K562 (cell line): ENCODE results near the gene SAT1. TPM values are rescaled to one million over a fixed set of nuclear protein-coding genes. Genes with fewer than 3 reads are reported as not detected.

Source experiments
- ATAC-seq: fragments of 200-7000 bp; cut with Tn5 transposase; 3 replicates; pipeline ENCODE4 v1.9.1; 2020; ENCODE audit warnings: moderate library complexity
- BruUV-seq: library from RNA; stranded (reverse); fragments of 400-500 nt; replicated peaks from 2 replicates; lab custom pipeline; 2021; lab: Mats Ljungman, UMichigan
- CTCF ChIA-PET: fragments of 300-600 bp; formaldehyde crosslinking; extraction: SDS; loops from one replicate; lab custom pipeline; 2021; ENCODE audit warnings: low intra/inter-chr PET ratio; lab: Yijun Ruan, JAX
- POLR2A ChIA-PET: fragments of 300-600, 350-650 bp; sonication (Branson Sonifier 250); formaldehyde crosslinking; extraction: SDS; loops from one replicate; lab custom pipeline; 2021; ENCODE audit warnings: antibody characterized with exemption, inconsistent platforms; lab: Yijun Ruan, JAX
- DNase-seq, 4 experiments: peaks; one replicate each; pipeline versions ENCODE4 v3.0.0 to v3.0.0-alpha.2; 2011 to 2018; ENCODE audit warnings: low spot score in 3 of 4, mixed read lengths in 3 of 4; ENCODE audit errors: extremely low read depth in 1 of 4
- FAIRE-seq: peaks from 2 replicates; lab custom pipeline; 2011; peaks lifted over from hg19 to GRCh38; lab: Jason Lieb, UNC
- H2AFZ ChIP-seq: 2 replicates; pipeline ENCODE4 v1.6.0; 2011; ENCODE audit warnings: low read depth, low read length, control low read depth, inconsistent platforms
- H3K27ac ChIP-seq: fragments of 200-600 bp; 3 replicates; pipeline ENCODE4 v1.8.0; 2011; ENCODE audit warnings: low read depth, mild to moderate bottlenecking, control low read depth, inconsistent platforms, low read length, moderate library complexity, mixed read lengths; ENCODE audit errors: extremely low read depth
- H3K27me3 ChIP-seq, 2 experiments: fragments of 300-600 bp in 1 of 2; 2 replicates in 1 of 2; 3 replicates in 1 of 2; pipeline versions ENCODE4 v1.6.0 to v1.8.0; 2011; ENCODE audit warnings: inconsistent platforms in 2 of 2, low read length in 2 of 2, mild to moderate bottlenecking in 1 of 2, mixed read lengths in 1 of 2, moderate library complexity in 1 of 2; ENCODE audit not compliant: control insufficient read depth in 2 of 2, insufficient read depth in 2 of 2
- H3K36me3 ChIP-seq: fragments of 300-600 bp; 3 replicates; pipeline ENCODE4 v1.8.0; 2011; ENCODE audit warnings: mild to moderate bottlenecking, low read length, inconsistent platforms; ENCODE audit not compliant: control insufficient read depth, insufficient read depth
- H3K4me1 ChIP-seq, 2 experiments: fragments of 200-600 bp in 1 of 2; replicated peaks in 1 of 2; 2 replicates in 1 of 2; 3 replicates in 1 of 2; pipeline versions ENCODE4 v1.5.1 to v1.8.0; 2011; ENCODE audit warnings: inconsistent platforms in 2 of 2, low read length in 2 of 2, mild to moderate bottlenecking in 1 of 2, mixed read lengths in 1 of 2, moderate library complexity in 1 of 2; ENCODE audit not compliant: control insufficient read depth in 2 of 2, insufficient read depth in 2 of 2
- H3K4me2 ChIP-seq: 2 replicates; pipeline ENCODE4 v1.6.1; 2011; ENCODE audit warnings: low read length, control low read depth, inconsistent platforms, mixed read lengths; ENCODE audit not compliant: insufficient read depth
- H3K4me3 ChIP-seq: fragments of 200-600 bp; sonication (generic), shearing (Covaris generic); 2 replicates; pipeline ENCODE4 v1.5.1; 2016; ENCODE audit warnings: control low read depth, inconsistent platforms
- H3K79me2 ChIP-seq: fragments of 200-600 bp; 3 replicates; pipeline ENCODE4 v1.8.0; 2011; ENCODE audit warnings: low read length, inconsistent platforms; ENCODE audit not compliant: control insufficient read depth, insufficient read depth
- H3K9ac ChIP-seq, 2 experiments: 2 replicates each; pipeline versions ENCODE4 v1.6.0 to v1.6.1; 2011; ENCODE audit warnings: low read depth in 2 of 2, low read length in 2 of 2, control low read depth in 1 of 2, inconsistent platforms in 1 of 2, mild to moderate bottlenecking in 1 of 2, mixed read lengths in 1 of 2; ENCODE audit not compliant: insufficient read depth in 1 of 2
- H3K9me1 ChIP-seq: one replicate; pipeline ENCODE4 v1.6.0; 2011; ENCODE audit warnings: inconsistent platforms, mild to moderate bottlenecking, low read length, moderate library complexity; ENCODE audit not compliant: control insufficient read depth, insufficient read depth
- H3K9me3 ChIP-seq: replicated peaks from 2 replicates; pipeline ENCODE4 v1.5.1; 2011; ENCODE audit warnings: low read depth, low read length, inconsistent platforms; ENCODE audit not compliant: control insufficient read depth, insufficient read depth
- H4K20me1 ChIP-seq: replicated peaks from 2 replicates; pipeline ENCODE4 v1.6.1; 2011; ENCODE audit warnings: low read length, inconsistent platforms, mixed read lengths; ENCODE audit not compliant: control insufficient read depth, insufficient read depth
- REST ChIP-seq, 2 experiments: fragments of 450-650 bp; formaldehyde crosslinking in 1 of 2; IDR thresholded peaks; 2 replicates each; pipeline versions ENCODE4 v1.4.0 to v1.6.1; 2014 to 2020; ENCODE audit warnings: mild to moderate bottlenecking in 2 of 2, borderline replicate concordance in 1 of 2, low read depth in 1 of 2
- WGBS: fragments of 100-300 bp; shearing (Covaris generic); methylation state at CpG from one replicate; pipeline ENCODE4 v1.1.6; 2016; ENCODE audit warnings: low coverage, mixed read lengths; ENCODE audit not compliant: insufficient coverage; ENCODE audit errors: missing lambda C conversion rate; 5-methylcytosine and 5-hydroxymethylcytosine counted together
- in situ Hi-C: fragments of 300-500 bp; cut with MboI; formaldehyde crosslinking; loops from 4 replicates; pipeline ENCODE4 v1.15.0; 2018; ENCODE audit warnings: inconsistent platforms, mixed read lengths
- intact Hi-C: fragments of 100-400 bp; cut with micrococcal nuclease; formaldehyde crosslinking; loops from 2 replicates; pipeline ENCODE4 v1.14.2; 2022
- polyA plus RNA-seq, 8 experiments: library from polyadenylated mRNA; depleted of rRNA in 4 of 8; stranded (reverse) in 5 of 8; unstranded in 3 of 8; fragments of >200 nt; fragmentation: Nextera tagmentation in 2 of 8; fragmentation: Illumina TruSeq in 1 of 8; extraction: Ambion mirVana in 2 of 8; extraction: Trizol in 1 of 8; gene quantifications; 2 replicates each; pipeline versions ENCODE4 v1.2.1 to v1.2.3, GENCODE V29; 2011 to 2014; ENCODE audit warnings: inconsistent platforms in 1 of 8, missing spikeins in 1 of 8
- total RNA-seq, 7 experiments: library from RNA; depleted of rRNA in 6 of 7; stranded (reverse); fragments of >200 nt in 6 of 7; fragmentation: Illumina TruSeq in 2 of 7; extraction: Trizol in 2 of 7; gene quantifications; 2 replicates each; pipeline versions ENCODE4 v1.2.1 to v1.2.3, GENCODE V29; 2011 to 2021; ENCODE audit warnings: low replicate concordance in 1 of 7
- TF ChIP-seq, protein P1 (sequence below): conservative IDR thresholded peaks from 2 replicates; pipeline ENCODE4 v1.6.1; 2011; ENCODE audit warnings: low read depth, mild to moderate bottlenecking, low read length; ENCODE audit not compliant: control insufficient read depth

The SAT1 gene
- total and polyA plus RNA-seq, 9 of the 15 experiments (the other 6 are each of a cell fraction or from before 2014, with no cell fraction given) = 47.4 to 194 (median 74.1) TPM

- no peak overlapping the region for H3K4me2 ChIP-seq
- no peak overlapping the region for H3K27ac ChIP-seq
- H3K9me1 ChIP-seq = no peaks in the 10 kb centered on the region
- no peak for DNase-seq
- no peaks in the 10 kb centered on the region; a peak in 1 of 5 replicates for H3K4me1 ChIP-seq
- no peaks in the 10 kb centered on the region for H3K9me3 ChIP-seq
- ATAC-seq = no peak
- TF ChIP-seq REST (IDR thresholded peaks at IDR 0.05; ENCODE audit: borderline replicate concordance) = peak; percentile 52; the same call in 1 of the 2 replicates
- no peak for TF ChIP-seq REST (CRISPR knock-in tag; IDR thresholded peaks at IDR 0.05; ENCODE audit: low read depth)
- TF ChIP-seq, protein P1, sequence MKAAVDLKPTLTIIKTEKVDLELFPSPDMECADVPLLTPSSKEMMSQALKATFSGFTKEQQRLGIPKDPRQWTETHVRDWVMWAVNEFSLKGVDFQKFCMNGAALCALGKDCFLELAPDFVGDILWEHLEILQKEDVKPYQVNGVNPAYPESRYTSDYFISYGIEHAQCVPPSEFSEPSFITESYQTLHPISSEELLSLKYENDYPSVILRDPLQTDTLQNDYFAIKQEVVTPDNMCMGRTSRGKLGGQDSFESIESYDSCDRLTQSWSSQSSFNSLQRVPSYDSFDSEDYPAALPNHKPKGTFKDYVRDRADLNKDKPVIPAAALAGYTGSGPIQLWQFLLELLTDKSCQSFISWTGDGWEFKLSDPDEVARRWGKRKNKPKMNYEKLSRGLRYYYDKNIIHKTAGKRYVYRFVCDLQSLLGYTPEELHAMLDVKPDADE = no peak
- POLR2A ChIA-PET = interaction anchor here (0.5 to 0.6 kb wide), 2 partner anchors 42 to 44 kb away, joined by 3 read pairs; no protein-coding TSS in a partner anchor
- in situ Hi-C loops = no loop called here
- intact Hi-C loops = no loop called here
- H3K27me3 ChIP-seq = no peaks in the 10 kb centered on the region
- no peak for FAIRE-seq
- H2AFZ ChIP-seq = no peak overlapping the region
- CTCF ChIA-PET = no interaction called here
- H3K4me3 ChIP-seq = no peak overlapping the region
- no peaks in the 10 kb centered on the region for H4K20me1 ChIP-seq
- no peaks in the 10 kb centered on the region for H3K36me3 ChIP-seq
- H3K9ac ChIP-seq = no peak overlapping the region
- no TSS peak for BruUV-seq
- H3K79me2 ChIP-seq = no peaks in the 10 kb centered on the region
- WGBS = 15% methylated on average over 3 of the region's 3 CpGs
Observed at GRCh38 chrX:23822397-23822796, 39.4 kb downstream of the SAT1 start.
